Esophagus muscularis mucosa (tissue), 3 donors: Measurements from ENCODE around the gene CREBRF.

Experiments
- CTCF ChIP-seq, 3 experiments: fragments of 200-600 bp in 2 of 3; fragments of 450-650 bp in 1 of 3; sonication (generic) in 2 of 3; IDR thresholded peaks; one replicate each; pipeline ENCODE4 v1.5.1; 2017 to 2019; ENCODE audit warnings: antibody characterized with exemption in 3 of 3, mild to moderate bottlenecking in 2 of 3, moderate library complexity in 1 of 3
- POLR2AphosphoS5 ChIP-seq, 2 donors: sonication (generic); formaldehyde crosslinking; IDR thresholded peaks; one replicate each; pipeline ENCODE4 v1.6.1; 2017; ENCODE audit warnings: antibody characterized with exemption in 2 of 2

DNA sequence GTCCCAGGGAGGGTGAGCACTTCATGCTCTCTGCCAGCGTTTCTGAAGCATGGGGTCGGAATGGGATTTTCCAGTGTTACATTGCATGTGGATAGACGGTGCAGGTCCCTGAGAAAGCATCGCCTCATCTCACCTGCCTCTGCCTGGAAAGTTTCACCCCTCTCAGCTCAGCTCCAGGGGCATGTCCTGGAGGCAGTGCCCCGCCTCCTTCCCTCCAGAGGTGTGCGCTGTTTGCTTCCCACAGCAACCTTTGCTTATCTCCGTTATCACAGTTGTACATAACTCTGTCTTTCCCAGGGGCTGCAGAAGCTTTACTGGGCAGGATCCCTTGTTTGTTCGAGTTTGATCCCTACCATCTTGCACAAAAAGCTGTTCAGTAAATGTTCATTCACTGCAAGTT, 10.7 kb upstream of the CREBRF start:
- no peak for TF ChIP-seq CTCF (IDR thresholded peaks at IDR 0.05)
- no peak for TF ChIP-seq POLR2AphosphoS5 (IDR thresholded peaks at IDR 0.05)
